Mononuclear cell (primary cell): ENCODE results near the gene KRTAP12-3. TPM values are rescaled to one million over a fixed set of nuclear protein-coding genes. Genes with fewer than 3 reads are reported as not detected.
"Not testable (repeated sequence)": the region's sequence is repeated elsewhere in the genome, so short reads cannot be mapped to it uniquely, and the experiment has no call there.

Experiments used
- H3K27me3 ChIP-seq: 2 replicates; pipeline ENCODE4 v1.6.0; 2011; ENCODE audit warnings: low read length, control low read depth; ENCODE audit not compliant: insufficient read depth
- H3K4me1 ChIP-seq: 2 replicates; pipeline ENCODE4 v1.5.1; 2011; ENCODE audit warnings: mild to moderate bottlenecking, low read length, control low read depth; ENCODE audit not compliant: insufficient read depth
- H3K4me3 ChIP-seq: 2 replicates; pipeline ENCODE4 v1.5.1; 2011; ENCODE audit warnings: mild to moderate bottlenecking, low read length, moderate library complexity
- H3K9me3 ChIP-seq: 2 replicates; pipeline ENCODE4 v1.5.1; 2011; ENCODE audit warnings: low read depth, mild to moderate bottlenecking, control low read depth, low read length
- total RNA-seq: library from RNA; depleted of rRNA; stranded (reverse); fragments of >200 nt; gene quantifications from one replicate; pipeline ENCODE4 v1.2.3, GENCODE V29; 2012

Gene KRTAP12-3
- not detected for total RNA-seq

DNA sequence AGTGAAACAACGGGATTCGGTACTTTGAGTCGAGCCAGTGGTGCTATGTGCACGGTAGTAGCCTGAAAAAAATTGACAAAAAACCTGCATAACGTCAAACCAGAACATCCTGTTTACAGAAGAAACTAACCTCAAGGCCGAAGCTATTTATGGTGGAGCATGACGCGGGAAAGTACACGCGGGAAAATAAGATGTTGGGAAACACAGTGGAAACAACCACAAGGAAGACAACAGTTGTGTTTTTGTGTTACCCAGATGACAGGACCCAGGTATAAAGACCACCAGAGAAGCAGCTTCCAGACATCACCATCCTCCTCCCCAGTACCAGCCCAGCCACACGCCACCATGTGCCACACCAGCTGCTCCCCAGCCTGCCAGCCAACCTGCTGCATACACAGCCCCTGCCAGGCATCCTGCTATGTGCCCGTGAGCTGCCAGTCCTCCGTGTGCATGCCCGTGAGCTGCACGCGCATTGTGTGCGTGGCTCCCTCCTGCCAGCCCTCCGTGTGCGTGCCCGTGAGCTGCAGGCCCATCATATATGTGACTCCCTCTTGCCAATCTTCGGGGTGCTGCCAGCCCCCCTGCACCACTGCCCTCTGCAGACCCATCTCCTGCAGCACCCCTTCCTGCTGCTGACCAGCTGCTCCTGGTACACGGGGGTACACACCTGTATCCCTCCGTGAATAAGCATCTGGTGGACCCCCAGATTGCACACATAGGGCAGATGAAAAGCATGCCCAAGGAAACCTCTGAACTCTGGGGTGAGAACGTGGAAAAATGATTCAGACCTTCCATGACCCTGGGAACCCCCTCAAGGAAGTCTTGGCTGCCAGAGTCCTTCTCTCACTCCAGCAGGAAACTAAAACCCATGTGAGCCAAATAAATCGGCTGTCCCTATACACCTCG lies at the start of gene KRTAP12-3:
Gene KRTAP12-3 (plus strand): TSS at position 298 of the 906 bp plus-strand sequence. CDS start 48 bp downstream, at position 346.
- Histone ChIP-seq H3K27me3 (no peaks in the 10 kb centered on the region), H3K4me1 (peaks cover 31% of the 10 kb centered on the region), H3K9me3 (no peaks in the 10 kb centered on the region), H3K4me3 (no peak within 1 kb of the TSS)

DNA sequence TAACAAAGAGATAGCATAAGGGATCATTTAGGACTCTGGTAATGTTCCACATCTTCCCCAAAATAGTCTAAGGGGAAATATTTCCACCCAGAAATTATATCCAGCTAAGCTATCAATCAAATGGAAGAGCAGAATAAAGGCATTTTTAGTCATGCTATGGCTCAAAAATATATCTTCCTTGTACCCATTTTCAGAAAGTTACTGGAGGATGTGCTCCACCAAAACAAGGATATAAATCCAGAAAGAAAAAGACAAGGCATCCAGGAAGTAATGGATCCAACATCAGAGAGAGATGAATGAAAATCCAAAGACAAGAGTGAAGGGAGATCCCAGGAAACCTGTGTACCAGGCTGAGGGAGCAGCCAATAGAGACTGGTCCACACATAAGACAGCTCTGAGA lies 48.5 kb upstream of the KRTAP12-3 start:
- no peak overlapping the region for H3K4me3 ChIP-seq
- peaks cover 11% of the 10 kb centered on the region for H3K27me3 ChIP-seq
- no peaks in the 10 kb centered on the region for H3K4me1 ChIP-seq
- no peaks in the 10 kb centered on the region for H3K9me3 ChIP-seq

DNA sequence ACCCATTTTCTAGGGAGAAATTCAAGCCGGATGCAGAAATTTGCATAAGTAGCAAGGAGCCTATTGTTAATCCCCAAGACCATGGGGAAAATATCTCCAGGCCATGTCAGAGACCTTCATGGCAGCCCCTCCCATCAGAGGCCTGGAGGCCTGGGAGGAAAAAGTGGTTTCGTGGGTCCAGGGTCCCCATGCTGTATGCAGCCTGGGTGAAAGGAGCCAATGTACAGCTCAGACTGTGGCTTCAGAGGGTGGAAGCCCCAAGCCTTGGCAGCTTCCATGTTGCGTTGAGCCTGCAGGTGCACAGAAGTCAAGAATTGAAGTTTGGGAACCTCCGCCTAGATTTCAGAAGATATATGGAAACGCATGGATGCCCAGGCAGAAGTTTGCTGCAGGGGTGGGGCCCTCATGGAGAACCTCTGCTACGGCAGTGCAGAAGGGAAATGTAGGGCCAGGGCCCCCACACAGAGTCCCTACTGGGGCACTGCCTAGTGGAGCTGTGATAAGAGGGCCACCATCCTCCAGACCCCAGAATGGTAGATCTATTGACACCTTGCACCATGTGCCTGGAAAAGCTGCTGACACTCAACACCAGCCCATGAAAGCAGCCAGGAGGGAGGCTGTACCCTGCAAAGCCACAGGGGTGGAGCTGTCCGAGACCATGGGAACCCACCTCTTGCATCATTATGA lies 47.4 kb upstream of the KRTAP12-3 start:
- H3K4me3 ChIP-seq, H3K4me1 ChIP-seq, H3K9me3 ChIP-seq: not testable (repeated sequence)
- H3K27me3 ChIP-seq = peaks cover 11% of the 10 kb centered on the region

GRCh38 chr21:44611551-44611950 lies 46.2 kb upstream of the KRTAP12-3 start:
- Histone ChIP-seq H3K4me1 (peaks cover 3% of the 10 kb centered on the region), H3K9me3 (no peaks in the 10 kb centered on the region), H3K27me3 (peaks cover 2% of the 10 kb centered on the region), H3K4me3 (no peak overlapping the region)

- Histone ChIP-seq H3K9me3 (no peaks in the 10 kb centered on the region), H3K4me3 (no peak within 1 kb of the TSS), H3K4me1 (peaks cover 3% of the 10 kb centered on the region), H3K27me3 (no peaks in the 10 kb centered on the region)
Measured at GRCh38 chr21:44612029-44612486, 45.7 kb upstream of the KRTAP12-3 start, which contains the start of gene KRTAP10-8. TSS of gene KRTAP10-8 (plus strand) at chr21:44612079. CDS start at chr21:44612101, 22 bp downstream.

DNA sequence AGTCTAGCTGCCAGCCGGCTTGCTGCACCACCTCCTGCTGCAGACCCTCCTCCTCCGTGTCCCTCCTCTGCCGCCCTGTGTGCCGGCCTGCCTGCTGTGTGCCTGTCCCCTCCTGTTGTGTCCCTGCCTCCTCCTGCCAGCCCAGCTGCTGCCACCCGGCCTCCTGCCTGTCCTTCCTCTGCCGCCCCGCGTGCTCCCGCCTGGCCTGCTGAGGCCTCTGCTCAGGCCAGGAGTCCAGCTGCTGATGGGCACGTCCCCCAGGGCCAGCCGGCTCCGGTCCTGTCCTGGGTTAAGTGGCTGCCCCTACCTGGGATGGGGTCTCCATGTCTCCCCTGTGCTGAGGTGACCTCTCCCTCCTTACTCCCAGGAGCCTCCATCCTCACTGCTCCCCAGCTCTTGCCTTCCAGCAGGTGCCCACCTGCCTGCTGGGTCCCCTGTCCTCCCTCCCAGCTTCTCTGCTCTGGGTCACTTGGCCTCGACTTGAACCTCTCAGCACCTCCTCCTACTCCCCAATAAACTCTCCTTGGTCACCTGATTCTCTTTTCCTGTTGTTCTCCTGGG lies 45.0 kb upstream of the KRTAP12-3 start:
- H3K27me3 ChIP-seq = no peaks in the 10 kb centered on the region
- H3K4me3 ChIP-seq = no peak overlapping the region
- no peaks in the 10 kb centered on the region for H3K9me3 ChIP-seq
- H3K4me1 ChIP-seq = peaks cover 3% of the 10 kb centered on the region

GRCh38 chr21:44613386-44614155 lies 44.2 kb upstream of the KRTAP12-3 start:
- Histone ChIP-seq H3K27me3 (no peaks in the 10 kb centered on the region), H3K4me3 (no peak overlapping the region), H3K9me3 (no peaks in the 10 kb centered on the region), H3K4me1 (peaks cover 5% of the 10 kb centered on the region)

DNA sequence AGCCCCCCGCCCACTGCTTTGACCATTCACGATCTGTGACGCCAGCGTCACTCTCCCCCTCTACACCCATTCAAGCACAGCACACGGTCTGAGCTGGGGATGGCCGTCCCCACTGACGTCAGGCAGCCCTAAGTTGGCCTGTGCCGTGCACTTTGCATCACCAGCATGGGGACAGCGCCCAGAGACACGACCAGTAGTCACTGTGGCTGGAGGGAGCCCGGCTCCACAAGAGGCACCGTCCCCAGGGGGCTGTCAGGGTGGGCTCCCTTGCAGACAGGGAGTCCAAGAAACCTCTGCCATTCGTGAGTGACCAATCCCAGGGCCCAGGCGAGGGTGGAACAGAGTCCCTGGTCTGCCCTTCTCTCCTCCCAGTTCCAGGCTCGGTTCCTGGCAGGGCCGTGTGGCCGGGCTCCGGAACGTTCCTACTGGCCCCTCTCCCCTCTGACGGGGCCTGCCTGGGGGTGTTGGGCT lies 43.5 kb upstream of the KRTAP12-3 start:
- H3K4me1 ChIP-seq = peaks cover 12% of the 10 kb centered on the region
- no peaks in the 10 kb centered on the region for H3K27me3 ChIP-seq
- no peaks in the 10 kb centered on the region for H3K9me3 ChIP-seq
- no peak overlapping the region for H3K4me3 ChIP-seq

DNA sequence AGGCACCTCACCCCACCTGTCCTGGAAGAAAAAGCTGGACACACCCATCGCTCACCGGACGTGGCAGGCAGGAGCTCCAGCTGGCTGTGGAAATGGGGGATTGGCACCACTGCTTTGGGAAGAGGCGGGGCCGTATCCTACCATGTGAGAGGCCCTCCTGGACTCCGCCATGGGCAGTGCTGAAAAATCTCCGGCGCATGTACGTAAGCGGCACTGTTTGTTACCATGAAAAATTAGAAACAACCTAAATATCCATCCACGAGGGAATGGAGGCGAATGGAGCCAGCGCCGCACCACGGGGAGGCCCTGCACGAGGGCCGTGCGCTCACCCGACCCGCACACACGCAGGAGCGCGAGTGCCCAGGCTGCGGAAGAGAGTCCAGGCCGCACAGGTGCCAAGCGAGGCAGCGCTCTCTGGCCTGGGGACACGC lies 42.8 kb upstream of the KRTAP12-3 start:
- Histone ChIP-seq H3K4me1 (peaks cover 13% of the 10 kb centered on the region), H3K27me3 (no peaks in the 10 kb centered on the region), H3K9me3 (peaks cover 6% of the 10 kb centered on the region), H3K4me3 (no peak overlapping the region)

- H3K4me1 ChIP-seq = peaks cover 13% of the 10 kb centered on the region
- no peaks in the 10 kb centered on the region for H3K27me3 ChIP-seq
- H3K9me3 ChIP-seq = peaks cover 9% of the 10 kb centered on the region
- no peak overlapping the region for H3K4me3 ChIP-seq
Measured at GRCh38 chr21:44615466-44615865, 42.3 kb upstream of the KRTAP12-3 start.

GRCh38 chr21:44615911-44616590 lies 41.7 kb upstream of the KRTAP12-3 start:
- H3K4me1 ChIP-seq = peaks cover 13% of the 10 kb centered on the region
- no peak overlapping the region for H3K4me3 ChIP-seq
- H3K27me3 ChIP-seq = no peaks in the 10 kb centered on the region
- peaks cover 9% of the 10 kb centered on the region for H3K9me3 ChIP-seq

GRCh38 chr21:44616591-44616926 lies 41.2 kb upstream of the KRTAP12-3 start:
- peaks cover 9% of the 10 kb centered on the region for H3K9me3 ChIP-seq
- peaks cover 13% of the 10 kb centered on the region for H3K4me1 ChIP-seq
- H3K4me3 ChIP-seq = no peak overlapping the region
- H3K27me3 ChIP-seq = no peaks in the 10 kb centered on the region

DNA sequence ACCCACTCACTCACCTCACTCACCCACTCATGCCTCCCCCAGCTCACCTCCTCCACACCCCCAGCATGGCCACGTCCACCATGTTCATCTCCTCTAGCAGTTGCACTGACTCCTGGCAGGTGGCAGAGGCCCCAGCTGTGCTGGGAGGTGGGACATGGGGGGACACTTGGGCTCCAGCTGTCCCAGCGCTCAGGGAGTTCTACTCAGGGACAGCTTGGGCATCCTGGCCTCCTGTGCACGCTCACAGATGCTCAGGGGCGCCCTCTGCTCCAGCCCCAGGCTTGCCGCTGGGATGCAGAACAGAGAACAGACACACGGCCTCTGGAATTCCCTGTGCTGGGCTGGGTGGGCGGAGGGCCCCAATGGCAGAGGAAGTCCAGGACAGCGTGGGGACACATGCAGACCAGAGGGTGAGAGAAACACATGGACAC lies 40.6 kb upstream of the KRTAP12-3 start:
- H3K4me1 ChIP-seq = peaks cover 13% of the 10 kb centered on the region
- no peaks in the 10 kb centered on the region for H3K27me3 ChIP-seq
- peaks cover 9% of the 10 kb centered on the region for H3K9me3 ChIP-seq
- H3K4me3 ChIP-seq = no peak overlapping the region

DNA sequence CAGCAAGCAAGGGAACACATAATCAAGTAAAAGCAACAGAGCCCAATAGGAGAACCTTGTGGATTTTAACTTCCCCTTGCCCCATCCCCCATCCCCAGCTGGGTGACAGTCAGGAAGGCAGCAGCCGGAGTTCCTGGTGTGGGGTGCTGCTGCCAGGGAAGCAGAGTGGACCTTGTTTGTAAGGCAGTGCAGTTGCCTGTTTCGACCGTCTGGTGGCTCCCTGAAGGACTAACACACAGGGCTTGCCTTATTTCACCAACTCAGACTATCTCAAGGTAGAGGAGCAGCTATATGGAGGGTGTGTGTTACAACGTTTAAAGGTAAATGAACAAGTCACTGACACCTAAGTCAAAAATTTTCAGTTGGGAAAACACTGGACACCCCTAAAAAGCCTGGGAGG lies 39.2 kb upstream of the KRTAP12-3 start:
- no peaks in the 10 kb centered on the region for H3K27me3 ChIP-seq
- peaks cover 13% of the 10 kb centered on the region for H3K4me1 ChIP-seq
- no peak overlapping the region for H3K4me3 ChIP-seq
- H3K9me3 ChIP-seq = peaks cover 13% of the 10 kb centered on the region
